ENCODE results near the gene ATP10D. TPM values are rescaled to one million over a fixed set of nuclear protein-coding genes. Genes with fewer than 3 reads are reported as not detected.

The ATP10D gene
- total RNA-seq, 1 experiment from 2014 or later, result 0.84 TPM

DNA sequence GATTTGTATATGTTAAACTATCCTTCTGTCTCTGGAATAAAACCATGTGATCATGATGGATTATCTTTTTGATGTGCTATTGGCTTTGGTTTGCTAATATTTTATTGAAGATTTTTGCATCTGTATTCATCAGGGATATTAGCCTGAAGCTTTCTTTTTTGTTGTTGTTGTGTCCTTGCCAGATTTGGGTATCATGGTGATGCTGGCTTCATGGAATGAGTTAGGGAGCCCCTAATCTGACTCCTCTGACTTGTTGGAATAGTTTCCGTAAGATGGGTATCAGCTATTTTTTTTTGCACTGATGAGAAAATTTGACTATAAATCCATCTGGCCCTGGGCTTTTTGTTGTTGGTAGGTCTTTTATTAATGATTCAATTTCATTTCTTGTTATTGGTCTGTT lies 45.7 kb downstream of the ATP10D start:
- ATAC-seq, result no peak
- peaks cover 21% of the 10 kb centered on the region for H3K4me1 ChIP-seq (ENCODE audit: insufficient read depth, low read length)
- H3K4me2 ChIP-seq (ENCODE audit: low read length), result no peak overlapping the region
- DNase-seq, result no peak
- H3K9me2 ChIP-seq (replicated peaks; ENCODE audit: low read length), result no peaks in the 10 kb centered on the region
- no peaks in the 10 kb centered on the region for H4K20me1 ChIP-seq (ENCODE audit: low read length)
- H3K9ac ChIP-seq (ENCODE audit: low read length), result no peak overlapping the region
- no peak overlapping the region for H2AFZ ChIP-seq (ENCODE audit: low read length)
- BruUV-seq (replicated peaks), result no TSS peak
- no peaks in the 10 kb centered on the region for H3K79me2 ChIP-seq (ENCODE audit: low read length)
- H3K36me3 ChIP-seq (ENCODE audit: low read depth, low read length), result no peaks in the 10 kb centered on the region
- no peaks in the 10 kb centered on the region for H3K27me3 ChIP-seq (ENCODE audit: low read length)
- intact Hi-C loops (cut with micrococcal nuclease), result no loop called here
- TF ChIP-seq, protein P1, sequence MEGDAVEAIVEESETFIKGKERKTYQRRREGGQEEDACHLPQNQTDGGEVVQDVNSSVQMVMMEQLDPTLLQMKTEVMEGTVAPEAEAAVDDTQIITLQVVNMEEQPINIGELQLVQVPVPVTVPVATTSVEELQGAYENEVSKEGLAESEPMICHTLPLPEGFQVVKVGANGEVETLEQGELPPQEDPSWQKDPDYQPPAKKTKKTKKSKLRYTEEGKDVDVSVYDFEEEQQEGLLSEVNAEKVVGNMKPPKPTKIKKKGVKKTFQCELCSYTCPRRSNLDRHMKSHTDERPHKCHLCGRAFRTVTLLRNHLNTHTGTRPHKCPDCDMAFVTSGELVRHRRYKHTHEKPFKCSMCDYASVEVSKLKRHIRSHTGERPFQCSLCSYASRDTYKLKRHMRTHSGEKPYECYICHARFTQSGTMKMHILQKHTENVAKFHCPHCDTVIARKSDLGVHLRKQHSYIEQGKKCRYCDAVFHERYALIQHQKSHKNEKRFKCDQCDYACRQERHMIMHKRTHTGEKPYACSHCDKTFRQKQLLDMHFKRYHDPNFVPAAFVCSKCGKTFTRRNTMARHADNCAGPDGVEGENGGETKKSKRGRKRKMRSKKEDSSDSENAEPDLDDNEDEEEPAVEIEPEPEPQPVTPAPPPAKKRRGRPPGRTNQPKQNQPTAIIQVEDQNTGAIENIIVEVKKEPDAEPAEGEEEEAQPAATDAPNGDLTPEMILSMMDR (conservative IDR thresholded peaks at IDR 0.05; ENCODE audit: low read depth, low read length), result no peak
- TF ChIP-seq EZH2 (IDR thresholded peaks at IDR 0.05; ENCODE audit: low read length, unreplicated experiment) (no peak), EZH2phosphoT487 (IDR thresholded peaks at IDR 0.05; ENCODE audit: borderline replicate concordance, low read length) (no peak)
- no peaks in the 10 kb centered on the region for H3F3A ChIP-seq (ENCODE audit: low read length, unreplicated experiment)
- H3K9me3 ChIP-seq (ENCODE audit: low read length), result no peaks in the 10 kb centered on the region
- no peak overlapping the region for H3K27ac ChIP-seq (ENCODE audit: low read length)
- no peak overlapping the region for H3K4me3 ChIP-seq (ENCODE audit: low read length)
- ChIA-PET POLR2A (ENCODE audit: unreplicated experiment) (no interaction called here), CTCF (no interaction called here)

DNA sequence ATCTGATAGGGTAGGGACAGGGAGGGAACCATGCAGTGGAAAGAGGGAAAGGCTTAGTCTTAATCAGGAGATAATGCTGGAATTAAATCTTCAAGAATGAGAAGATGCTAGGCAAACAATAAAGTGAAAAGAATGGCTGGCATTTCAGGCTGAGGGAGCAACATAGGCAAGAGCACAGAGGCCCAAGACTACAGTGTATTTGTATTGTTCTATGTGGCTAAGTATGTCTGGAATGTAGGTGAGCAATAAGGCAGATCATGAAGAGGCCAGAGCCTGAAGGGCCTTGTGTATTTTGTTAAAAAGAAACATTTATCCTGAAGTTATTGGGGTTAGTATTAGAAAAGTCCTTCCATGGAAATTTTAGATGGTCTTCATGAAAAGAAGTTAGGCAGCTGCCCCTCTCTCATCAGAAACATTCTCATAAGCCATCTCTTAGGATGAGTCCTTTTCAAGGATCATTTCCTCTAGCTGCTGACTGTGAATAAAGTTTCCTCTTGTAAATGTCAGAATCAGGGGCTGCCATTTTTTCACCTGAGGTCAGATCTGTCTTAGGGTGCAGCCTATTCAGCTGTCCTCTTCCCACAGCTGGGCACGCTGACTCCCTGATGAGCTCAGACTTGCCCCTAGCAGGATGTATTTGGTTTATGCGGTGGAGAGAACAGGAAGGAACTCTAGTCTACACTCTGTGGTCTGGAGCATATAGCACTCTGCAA lies 46.3 kb downstream of the ATP10D start:
- Histone ChIP-seq H3K9me3 (ENCODE audit: low read length) (no peaks in the 10 kb centered on the region), H3K9ac (ENCODE audit: low read length) (no peak overlapping the region), H3K4me1 (ENCODE audit: insufficient read depth, low read length) (peaks cover 17% of the 10 kb centered on the region), H3K36me3 (ENCODE audit: low read depth, low read length) (no peaks in the 10 kb centered on the region), H3K27me3 (ENCODE audit: low read length) (no peaks in the 10 kb centered on the region), H3K9me2 (replicated peaks; ENCODE audit: low read length) (no peaks in the 10 kb centered on the region), H3K27ac (ENCODE audit: low read length) (peak overlapping the region; percentile 32; the same call in 1 of the 2 replicates), H3K79me2 (ENCODE audit: low read length) (no peaks in the 10 kb centered on the region), H3F3A (ENCODE audit: low read length, unreplicated experiment) (no peaks in the 10 kb centered on the region), H3K4me2 (ENCODE audit: low read length) (peak overlapping the region; percentile 41), H3K4me3 (ENCODE audit: low read length) (no peak overlapping the region), H2AFZ (ENCODE audit: low read length) (no peak overlapping the region), H4K20me1 (ENCODE audit: low read length) (no peaks in the 10 kb centered on the region)
- peak; percentile 62 for DNase-seq
- intact Hi-C loops (cut with micrococcal nuclease), result no loop called here
- BruUV-seq (replicated peaks), result no TSS peak
- ChIA-PET CTCF (no interaction called here), POLR2A (ENCODE audit: unreplicated experiment) (no interaction called here)
- peak; percentile 94 for ATAC-seq
- TF ChIP-seq EZH2phosphoT487 (IDR thresholded peaks at IDR 0.05; ENCODE audit: borderline replicate concordance, low read length), result no peak
- TF ChIP-seq, protein P1 (conservative IDR thresholded peaks at IDR 0.05; ENCODE audit: low read depth, low read length), result no peak

GRCh38 chr4:47531954-47532321 lies 46.9 kb downstream of the ATP10D start:
- H3K4me3 ChIP-seq (ENCODE audit: low read length), result no peak overlapping the region
- peak overlapping the region; percentile 41 for H3K4me2 ChIP-seq (ENCODE audit: low read length)
- CTCF ChIA-PET, result no interaction called here
- H3K79me2 ChIP-seq (ENCODE audit: low read length), result no peaks in the 10 kb centered on the region
- BruUV-seq (replicated peaks), result no TSS peak
- peak overlapping the region; percentile 32; the same call in 1 of the 2 replicates for H3K27ac ChIP-seq (ENCODE audit: low read length)
- no peaks in the 10 kb centered on the region for H3K9me3 ChIP-seq (ENCODE audit: low read length)
- H3K36me3 ChIP-seq (ENCODE audit: low read depth, low read length), result no peaks in the 10 kb centered on the region
- H3K27me3 ChIP-seq (ENCODE audit: low read length), result no peaks in the 10 kb centered on the region
- H3K4me1 ChIP-seq (ENCODE audit: insufficient read depth, low read length), result peaks cover 17% of the 10 kb centered on the region
- H3K9ac ChIP-seq (ENCODE audit: low read length), result no peak overlapping the region
- H3F3A ChIP-seq (ENCODE audit: low read length, unreplicated experiment), result no peaks in the 10 kb centered on the region
- no peaks in the 10 kb centered on the region for H4K20me1 ChIP-seq (ENCODE audit: low read length)
- H3K9me2 ChIP-seq (replicated peaks; ENCODE audit: low read length), result no peaks in the 10 kb centered on the region
- TF ChIP-seq EZH2phosphoT487 (IDR thresholded peaks at IDR 0.05; ENCODE audit: borderline replicate concordance, low read length) (no peak), EZH2 (IDR thresholded peaks at IDR 0.05; ENCODE audit: low read length, unreplicated experiment) (no peak)
- TF ChIP-seq, protein P1 (conservative IDR thresholded peaks at IDR 0.05; ENCODE audit: low read depth, low read length), result no peak
- ATAC-seq (no peak), DNase-seq (no peak)
- intact Hi-C loops (cut with micrococcal nuclease), result no loop called here
- H2AFZ ChIP-seq (ENCODE audit: low read length), result no peak overlapping the region
- POLR2A ChIA-PET (ENCODE audit: unreplicated experiment), result no interaction called here
